CD4-positive, alpha-beta T cell treated with Interleukin-21 for 1 hour (primary cell): ENCODE measurements around the gene C1orf53.
"Not testable (repeated sequence)": the region's sequence is repeated elsewhere in the genome, so short reads cannot be mapped to it uniquely, and the experiment has no call there.

Experiments
- DNase-seq: peaks from one replicate; pipeline ENCODE4 v3.0.0-alpha.2; 2020

Gene C1orf53

GRCh38 chr1:197922070-197922390 lies 19.6 kb downstream of the C1orf53 start:
- DNase-seq: no peak

- no peak for DNase-seq
Observed at GRCh38 chr1:197923038-197923437, 20.6 kb downstream of the C1orf53 start.

GRCh38 chr1:197924516-197925123 lies 22.2 kb downstream of the C1orf53 start:
- DNase-seq: peak; percentile 54

GRCh38 chr1:197927908-197928665 lies 25.7 kb downstream of the C1orf53 start:
- no peak for DNase-seq

GRCh38 chr1:197928849-197929336 lies 26.5 kb downstream of the C1orf53 start:
- no peak for DNase-seq

- DNase-seq: no peak
Observed at GRCh38 chr1:197933016-197933415, 30.6 kb downstream of the C1orf53 start.

GRCh38 chr1:197933647-197934046 lies 31.2 kb downstream of the C1orf53 start:
- DNase-seq: no peak

- DNase-seq: no peak
Observed at GRCh38 chr1:197937381-197937780, 35.0 kb downstream of the C1orf53 start.

- DNase-seq: no peak
Observed at GRCh38 chr1:197937892-197938291, 35.5 kb downstream of the C1orf53 start.

- DNase-seq: not testable (repeated sequence)
Observed at GRCh38 chr1:197939159-197939980, 36.9 kb downstream of the C1orf53 start.

- DNase-seq: no peak
Observed at GRCh38 chr1:197942042-197942441, 39.6 kb downstream of the C1orf53 start.

GRCh38 chr1:197944485-197944884 lies 42.1 kb downstream of the C1orf53 start:
- no peak for DNase-seq

GRCh38 chr1:197948926-197949899 lies 46.8 kb downstream of the C1orf53 start:
- DNase-seq: peak; percentile 38

- no peak for DNase-seq
Observed at GRCh38 chr1:197951089-197951488, 48.7 kb downstream of the C1orf53 start.

- no peak for DNase-seq
Observed at GRCh38 chr1:197951617-197952175, 49.3 kb downstream of the C1orf53 start.

GRCh38 chr1:197953472-197953871 lies 51.0 kb downstream of the C1orf53 start:
- not testable (repeated sequence) for DNase-seq

GRCh38 chr1:197954718-197955418 lies 52.4 kb downstream of the C1orf53 start:
- no peak for DNase-seq

GRCh38 chr1:197955486-197956394 lies 53.3 kb downstream of the C1orf53 start:
- DNase-seq: no peak
